ENCODE data around the gene RTL1. TPM values are rescaled to one million over a fixed set of nuclear protein-coding genes. Genes with fewer than 3 reads are reported as not detected.

RTL1 gene
- total and polyA plus RNA-seq, 2 of the 8 experiments (the other 6 are each of a cell fraction or from before 2014, with no cell fraction given) = not detected

GRCh38 chr14:100855256-100855930 lies 48.1 kb downstream of the RTL1 start:
- Histone ChIP-seq H3K4me1 (replicated peaks in 1 of 4; ENCODE audit: control insufficient read depth in 3 of 4, insufficient read depth in 4 of 4, low read length in 3 of 4) (no peaks in the 10 kb centered on the region), H2BK15ac (ENCODE audit: low read length) (no peak overlapping the region), H3K23ac (ENCODE audit: insufficient read length) (no peak overlapping the region), H4K5ac (ENCODE audit: insufficient read length, low read depth, low read length) (no peak overlapping the region), H3K56ac (replicated peaks; ENCODE audit: insufficient read length, low read depth, low read length) (no peak overlapping the region), H3K27ac (ENCODE audit: low read depth, low read length) (no peak overlapping the region), H4K91ac (replicated peaks; ENCODE audit: insufficient read length, low read length) (no peak overlapping the region), H3K18ac (ENCODE audit: extremely low read depth, low read length) (no peak overlapping the region), H3K4me3 (ENCODE audit: extremely low read depth in 1 of 4, insufficient read depth in 2 of 4, low read depth in 3 of 4, low read length in 4 of 4) (no peak overlapping the region), H3K4me2 (ENCODE audit: insufficient read depth in 1 of 2, low read depth in 2 of 2, low read length in 2 of 2) (no peak overlapping the region), H2BK120ac (replicated peaks; ENCODE audit: low read depth, low read length) (no peak overlapping the region), H3K9ac (replicated peaks in 1 of 4; ENCODE audit: extremely low read depth in 1 of 4, low read depth in 3 of 4, low read length in 3 of 4) (no peak overlapping the region), H3K79me1 (ENCODE audit: low read depth, low read length) (no peaks in the 10 kb centered on the region), H3K9me3 (ENCODE audit: insufficient read depth in 2 of 2, low read depth in 1 of 2, low read length in 1 of 2) (no peaks in the 10 kb centered on the region; a peak in 1 of 4 replicates), H3K79me2 (ENCODE audit: control insufficient read depth in 1 of 2, insufficient read depth in 2 of 2, low read length in 2 of 2) (no peaks in the 10 kb centered on the region), H2AK5ac (ENCODE audit: low read depth, low read length) (no peak overlapping the region), H4K20me1 (replicated peaks in 1 of 2; ENCODE audit: control insufficient read depth in 1 of 2, insufficient read depth in 2 of 2, low read length in 2 of 2) (no peaks in the 10 kb centered on the region), H3K36me3 (ENCODE audit: control insufficient read depth in 2 of 4, insufficient read depth in 4 of 4, low read length in 3 of 4) (no peaks in the 10 kb centered on the region), H2BK5ac (ENCODE audit: low read depth, low read length) (no peak overlapping the region), H2AFZ (ENCODE audit: low read length) (no peak overlapping the region), H4K8ac (ENCODE audit: extremely low read depth, insufficient read depth, low read length) (no peak overlapping the region), H3K27me3 (replicated peaks in 1 of 4; ENCODE audit: control insufficient read depth in 3 of 4, extremely low read depth in 1 of 4, insufficient read depth in 3 of 4, low read length in 3 of 4) (no peaks in the 10 kb centered on the region), H2BK20ac (ENCODE audit: low read length) (0 out of 2 replicates have a peak overlapping the region, but pooled peaks have one; percentile 48), H3K23me2 (ENCODE audit: low read depth, low read length) (no peaks in the 10 kb centered on the region), H3K14ac (ENCODE audit: insufficient read length) (no peak overlapping the region), H3K4ac (replicated peaks; ENCODE audit: insufficient read length, low read depth, low read length) (no peak overlapping the region), H2BK12ac (ENCODE audit: low read depth, low read length) (no peak overlapping the region)
- WGBS, 2 experiments (ENCODE audit: extremely low coverage in 1 of 2, insufficient coverage in 1 of 2, insufficient read length in 1 of 2, insufficient replicate concordance in 2 of 2, low coverage in 1 of 2, low lambda C conversion rate in 2 of 2, missing lambda C conversion rate in 1 of 2) = 80% methylated on average over 16 of the region's 18 CpGs; no CpG with 5 or more reads in 1 of the 2 experiments
- POLR2A ChIA-PET (ENCODE audit: partially characterized antibody) = interaction anchor here (0.7 kb wide), 1 partner anchor 16 kb away, joined by 3 read pairs; no protein-coding TSS in a partner anchor
- no peak for DNase-seq (ENCODE audit: low read depth in 1 of 2, low spot score in 2 of 2)
- FAIRE-seq = no peak
- CTCF ChIA-PET (ENCODE audit: partially characterized antibody) = interaction anchor here (0.6 to 9.5 kb wide), 8 partner anchors 9 to 438 kb away, joined by 3 to 70 read pairs (median 4); partner anchors contain the start of gene RTL1
- TF ChIP-seq CHD2 (IDR thresholded peaks at IDR 0.05; ENCODE audit: low read length) (no peak), BACH1 (IDR thresholded peaks at IDR 0.05; ENCODE audit: low read length) (no peak), RAD21 (IDR thresholded peaks at IDR 0.05 in 1 of 2, conservative IDR thresholded peaks at IDR 0.05 in 1 of 2; ENCODE audit: low read depth in 2 of 2, low read length in 2 of 2) (peak in 1 of 2 experiments; percentile 26; a peak in 3 of 4 replicates), KDM1A (IDR thresholded peaks at IDR 0.05; ENCODE audit: borderline replicate concordance, low read length) (no peak), GABPA (IDR thresholded peaks at IDR 0.05; ENCODE audit: borderline replicate concordance, insufficient read depth, low read length) (no peak)
- TF ChIP-seq, protein P1, sequence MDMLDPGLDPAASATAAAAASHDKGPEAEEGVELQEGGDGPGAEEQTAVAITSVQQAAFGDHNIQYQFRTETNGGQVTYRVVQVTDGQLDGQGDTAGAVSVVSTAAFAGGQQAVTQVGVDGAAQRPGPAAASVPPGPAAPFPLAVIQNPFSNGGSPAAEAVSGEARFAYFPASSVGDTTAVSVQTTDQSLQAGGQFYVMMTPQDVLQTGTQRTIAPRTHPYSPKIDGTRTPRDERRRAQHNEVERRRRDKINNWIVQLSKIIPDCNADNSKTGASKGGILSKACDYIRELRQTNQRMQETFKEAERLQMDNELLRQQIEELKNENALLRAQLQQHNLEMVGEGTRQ (IDR thresholded peaks at IDR 0.05; ENCODE audit: low read length) = no peak
- TF ChIP-seq, protein P2, sequence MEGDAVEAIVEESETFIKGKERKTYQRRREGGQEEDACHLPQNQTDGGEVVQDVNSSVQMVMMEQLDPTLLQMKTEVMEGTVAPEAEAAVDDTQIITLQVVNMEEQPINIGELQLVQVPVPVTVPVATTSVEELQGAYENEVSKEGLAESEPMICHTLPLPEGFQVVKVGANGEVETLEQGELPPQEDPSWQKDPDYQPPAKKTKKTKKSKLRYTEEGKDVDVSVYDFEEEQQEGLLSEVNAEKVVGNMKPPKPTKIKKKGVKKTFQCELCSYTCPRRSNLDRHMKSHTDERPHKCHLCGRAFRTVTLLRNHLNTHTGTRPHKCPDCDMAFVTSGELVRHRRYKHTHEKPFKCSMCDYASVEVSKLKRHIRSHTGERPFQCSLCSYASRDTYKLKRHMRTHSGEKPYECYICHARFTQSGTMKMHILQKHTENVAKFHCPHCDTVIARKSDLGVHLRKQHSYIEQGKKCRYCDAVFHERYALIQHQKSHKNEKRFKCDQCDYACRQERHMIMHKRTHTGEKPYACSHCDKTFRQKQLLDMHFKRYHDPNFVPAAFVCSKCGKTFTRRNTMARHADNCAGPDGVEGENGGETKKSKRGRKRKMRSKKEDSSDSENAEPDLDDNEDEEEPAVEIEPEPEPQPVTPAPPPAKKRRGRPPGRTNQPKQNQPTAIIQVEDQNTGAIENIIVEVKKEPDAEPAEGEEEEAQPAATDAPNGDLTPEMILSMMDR (IDR thresholded peaks at IDR 0.05; ENCODE audit: control extremely low read depth in 1 of 3, insufficient read depth in 1 of 3, low read depth in 1 of 3, low read length in 3 of 3) = peak; percentile 10 to 38 (median 35); a peak in 2 of 4 replicates

All from H1 (cell line).